Measurements from ENCODE around the gene GALNT2.

Gene GALNT2

DNA sequence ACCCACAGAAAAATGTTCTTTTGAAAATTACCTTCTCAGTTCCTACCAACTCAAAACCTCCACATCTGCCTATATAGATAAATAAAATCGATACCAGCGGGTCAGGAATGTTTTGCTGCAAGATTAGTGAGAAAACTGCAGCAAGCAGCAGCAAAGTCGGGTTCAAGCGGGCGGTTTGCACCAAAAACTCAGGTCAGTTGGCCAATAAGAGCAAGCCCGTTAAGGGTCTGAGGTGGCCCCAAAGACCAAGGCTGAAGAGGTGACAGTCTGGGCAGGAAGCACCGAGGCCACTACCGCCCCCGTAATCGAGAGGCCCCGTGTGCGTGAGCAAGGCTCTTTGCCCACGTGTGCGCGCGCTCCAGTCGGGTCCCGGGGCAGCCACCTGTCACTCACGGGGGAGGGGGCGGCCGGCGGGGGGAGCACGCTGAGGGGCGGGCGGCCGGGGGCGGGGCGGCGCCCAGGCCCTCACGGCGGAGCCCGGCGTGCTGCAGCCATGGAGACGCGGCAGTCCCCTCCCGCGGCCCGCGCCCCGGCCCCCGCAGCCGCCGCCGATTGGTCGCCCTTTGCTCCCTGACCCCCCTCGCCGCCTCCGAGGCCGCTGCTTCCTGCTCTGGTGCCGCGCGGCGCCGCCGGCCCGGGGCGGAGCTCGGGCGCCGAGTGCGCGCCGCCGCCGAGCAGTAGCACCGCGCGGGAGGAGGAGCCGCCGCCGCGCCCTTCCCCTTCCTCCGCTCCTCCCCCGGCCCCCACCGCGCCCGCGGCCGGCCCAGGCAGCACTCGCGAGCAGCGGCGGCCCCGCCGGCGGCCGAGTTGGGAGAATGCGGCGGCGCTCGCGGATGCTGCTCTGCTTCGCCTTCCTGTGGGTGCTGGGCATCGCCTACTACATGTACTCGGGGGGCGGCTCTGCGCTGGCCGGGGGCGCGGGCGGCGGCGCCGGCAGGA is at the start of gene GALNT2:
TSS of gene GALNT2 (plus strand) at position 773 of the 939 bp plus-strand sequence. CDS start at position 816, 43 bp downstream.
- DNase-seq, result peak; percentile 90

DNA sequence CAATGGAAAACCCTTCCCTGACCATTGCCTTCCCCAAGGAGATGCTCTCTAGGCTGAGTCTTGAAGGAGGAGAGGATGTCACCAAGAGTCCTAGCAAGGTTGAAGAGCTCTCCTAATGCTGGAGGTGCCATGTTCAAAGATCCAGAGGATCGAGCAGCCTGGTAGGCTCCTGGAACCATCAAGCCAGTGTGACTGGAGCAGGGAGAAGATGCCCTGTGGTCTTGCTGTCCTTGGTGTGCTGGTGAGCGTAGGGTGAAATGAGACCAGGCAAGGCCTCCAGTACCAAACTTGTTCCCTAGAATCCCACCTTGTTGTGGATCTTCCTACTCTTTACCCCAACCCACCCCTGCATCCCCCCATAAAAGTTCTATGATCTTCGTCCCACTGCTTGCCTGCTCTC is 46.6 kb upstream of the GALNT2 start:
- no peak for DNase-seq

DNA sequence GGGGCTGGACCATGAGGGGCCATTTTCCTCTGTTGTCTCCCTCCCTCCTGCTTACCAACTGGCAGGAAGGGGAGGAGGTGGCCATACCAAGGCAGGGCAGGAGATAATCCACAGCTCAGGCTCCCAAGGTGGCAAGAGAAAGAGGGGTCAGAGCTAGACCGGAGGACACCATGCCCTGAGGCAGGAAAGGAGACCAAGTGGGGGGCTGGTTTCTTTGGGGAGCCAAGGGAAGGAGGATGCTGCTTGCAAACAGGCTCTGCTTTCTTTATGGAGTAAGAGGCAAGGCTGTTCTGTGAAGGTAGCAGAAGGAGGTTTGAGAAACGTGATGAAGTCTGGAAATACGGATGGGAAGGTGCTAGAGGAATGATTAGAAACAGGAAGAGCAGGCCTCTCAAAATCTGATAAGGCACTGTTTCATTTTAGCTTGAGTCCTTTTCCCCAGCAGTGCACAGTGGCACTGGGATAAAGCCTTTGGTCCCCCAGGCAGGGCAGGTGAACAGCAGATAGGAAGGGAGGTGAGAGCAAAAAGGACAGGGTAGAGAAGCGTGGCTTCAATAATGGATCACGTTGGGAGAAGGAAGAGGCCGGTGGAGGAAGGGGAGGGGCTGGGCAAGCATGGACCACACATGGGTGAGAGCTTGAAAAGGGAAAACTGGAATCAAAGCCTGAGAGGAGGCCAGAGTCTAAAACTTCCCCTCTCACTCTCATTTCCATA is 44.2 kb upstream of the GALNT2 start:
- no peak for DNase-seq

DNA sequence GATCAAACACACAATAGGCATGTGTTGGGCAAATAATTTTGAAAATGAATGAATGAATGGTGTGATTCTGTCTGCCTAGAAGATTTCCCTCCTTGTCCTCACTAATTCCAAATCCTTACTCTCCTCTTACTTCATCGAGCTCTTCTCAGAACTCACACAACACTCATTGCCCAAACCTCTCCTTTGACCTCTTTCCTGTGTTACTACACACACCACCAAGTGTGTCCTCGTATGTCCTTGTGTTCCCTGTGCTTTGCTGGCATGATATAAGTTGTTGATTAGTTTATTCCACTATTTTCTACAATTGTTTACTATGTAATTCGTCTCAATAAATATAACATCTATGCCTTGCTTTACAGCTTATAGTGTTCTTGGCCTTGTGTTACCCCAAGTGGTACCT is 41.4 kb upstream of the GALNT2 start:
- DNase-seq, result no peak

DNA sequence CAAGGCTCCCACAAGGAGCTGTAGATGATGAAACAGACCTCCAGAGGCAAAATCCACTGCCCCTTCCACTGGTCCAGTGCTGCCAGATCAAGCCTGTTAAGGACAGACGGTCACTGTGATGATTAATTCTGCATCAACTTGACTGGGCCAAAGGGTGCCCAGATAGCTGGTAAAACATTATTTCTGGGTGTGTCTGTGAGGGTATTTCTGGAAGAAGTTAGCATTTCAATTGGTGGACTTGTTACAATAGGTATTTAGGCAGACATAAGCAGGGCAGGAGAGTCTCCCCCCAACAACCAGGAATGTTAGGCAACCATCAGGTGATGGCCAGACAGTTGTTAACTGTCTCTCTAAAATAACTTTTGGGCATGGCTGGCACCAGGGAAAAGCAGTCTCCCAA is 40.9 kb upstream of the GALNT2 start:
- no peak for DNase-seq

DNA sequence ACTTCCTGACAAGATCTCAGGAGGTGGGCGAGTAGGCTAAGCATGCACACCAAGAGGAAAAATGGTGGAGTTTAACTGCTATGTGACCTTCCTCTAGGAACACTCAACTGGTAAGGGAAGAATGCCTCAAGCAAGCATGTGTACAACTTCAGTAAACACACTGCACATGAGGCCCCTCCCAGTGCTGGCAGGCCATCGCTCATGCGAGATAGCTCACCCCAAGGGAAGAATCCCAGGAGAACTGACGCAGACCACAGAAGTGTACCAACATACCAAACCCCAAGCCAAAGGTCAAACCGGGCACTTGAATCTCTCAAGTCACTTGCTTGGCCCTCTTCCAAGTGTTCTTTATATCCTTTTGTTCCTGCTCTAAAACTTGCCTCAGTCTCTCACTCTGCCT is 40.5 kb upstream of the GALNT2 start:
- no peak for DNase-seq

DNA sequence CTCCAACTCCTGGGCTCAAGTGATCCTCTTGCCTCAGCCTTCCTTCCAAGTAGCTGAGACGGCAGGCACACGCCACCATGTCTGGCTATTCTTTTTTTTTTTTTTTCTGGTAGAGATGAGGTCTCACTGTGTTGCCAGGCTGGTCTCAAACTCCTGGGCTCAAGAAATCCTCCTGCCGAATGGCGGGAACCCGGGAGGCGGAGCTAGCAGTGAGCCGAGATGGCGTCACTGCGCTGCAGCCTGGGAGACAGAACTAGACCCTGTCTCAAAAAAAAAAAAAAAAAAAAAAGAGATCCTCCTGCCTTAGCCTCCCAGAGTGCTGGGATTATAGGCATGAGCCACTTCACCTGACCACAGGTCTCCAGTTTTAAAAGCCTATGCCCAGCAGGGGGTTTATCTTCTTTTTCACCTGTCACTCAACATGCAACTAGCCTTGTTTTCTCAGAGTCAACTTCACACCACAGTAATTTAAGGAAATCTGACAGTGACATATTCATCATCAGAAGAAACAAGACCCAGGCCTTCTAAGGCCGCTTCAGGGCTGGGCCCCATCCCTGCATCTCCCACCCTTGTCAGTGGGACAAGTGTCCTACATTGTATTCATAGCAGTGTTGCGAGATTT is 38.3 kb upstream of the GALNT2 start:
- DNase-seq, result no peak

DNA sequence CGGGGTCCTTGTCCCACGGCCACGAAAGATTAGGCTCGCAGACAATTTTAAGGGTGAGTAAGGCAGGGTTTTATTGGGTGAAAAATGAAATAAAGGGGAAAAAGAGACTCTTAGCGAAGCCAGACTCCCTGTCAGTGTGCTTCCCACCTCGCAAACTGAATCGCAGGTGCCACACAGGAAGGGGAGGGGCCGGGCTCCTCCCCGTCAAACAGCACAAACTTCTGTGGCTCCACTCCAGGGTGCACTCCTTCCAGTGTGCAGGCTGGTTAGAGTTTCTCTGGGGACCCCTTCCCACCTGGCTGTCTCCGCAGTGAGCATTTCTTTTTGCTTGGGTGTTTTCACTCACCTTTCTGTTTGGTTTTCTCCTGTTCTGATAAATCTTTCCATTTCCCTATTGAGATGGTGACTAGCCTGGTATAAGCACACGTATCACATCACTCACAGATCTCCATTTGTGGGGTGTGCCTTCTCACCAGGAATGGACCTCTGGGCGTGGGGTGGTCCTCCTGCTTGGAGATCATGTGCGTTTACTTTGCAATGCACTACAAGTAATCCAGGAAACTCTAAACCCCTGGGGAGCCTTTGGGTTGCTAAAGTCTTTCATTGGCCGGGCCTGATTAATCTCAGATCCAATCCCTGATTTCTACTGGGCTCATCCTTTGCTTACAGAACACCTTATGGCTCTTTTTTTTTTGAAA is 37.6 kb upstream of the GALNT2 start:
- no peak for DNase-seq

DNA sequence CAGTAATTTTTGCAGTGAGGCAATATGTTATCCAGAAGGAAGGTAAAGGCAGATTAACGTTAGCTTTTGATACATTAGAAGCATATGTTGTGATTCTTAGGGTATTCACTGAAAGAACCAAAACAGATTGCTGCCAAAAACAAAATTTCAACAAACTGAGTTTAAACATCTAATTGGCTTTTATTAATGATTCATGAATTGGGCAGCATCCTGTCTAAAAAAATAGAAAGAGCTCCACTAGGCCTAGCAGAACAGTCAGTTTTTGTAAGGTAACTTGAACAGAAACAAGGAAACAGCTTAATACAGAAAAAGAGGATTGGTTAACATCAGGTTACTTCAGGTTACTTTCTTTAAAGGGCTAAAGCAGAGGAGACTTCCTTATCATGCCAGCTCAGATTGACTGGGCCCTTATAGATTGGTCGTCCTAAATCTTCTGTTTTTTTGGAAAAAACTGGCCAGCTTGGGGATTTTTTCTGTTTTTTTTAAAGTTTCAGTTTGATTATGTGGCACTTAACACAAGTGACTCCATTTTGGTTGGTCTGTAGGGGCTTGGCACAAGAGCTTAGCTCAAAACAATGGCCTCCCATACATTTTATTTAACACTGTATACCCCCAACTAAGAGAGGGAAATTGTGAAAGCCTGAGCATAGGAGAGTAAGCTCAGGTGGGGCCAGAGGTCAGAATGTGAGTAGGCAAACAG is 36.8 kb upstream of the GALNT2 start:
- no peak for DNase-seq

DNA sequence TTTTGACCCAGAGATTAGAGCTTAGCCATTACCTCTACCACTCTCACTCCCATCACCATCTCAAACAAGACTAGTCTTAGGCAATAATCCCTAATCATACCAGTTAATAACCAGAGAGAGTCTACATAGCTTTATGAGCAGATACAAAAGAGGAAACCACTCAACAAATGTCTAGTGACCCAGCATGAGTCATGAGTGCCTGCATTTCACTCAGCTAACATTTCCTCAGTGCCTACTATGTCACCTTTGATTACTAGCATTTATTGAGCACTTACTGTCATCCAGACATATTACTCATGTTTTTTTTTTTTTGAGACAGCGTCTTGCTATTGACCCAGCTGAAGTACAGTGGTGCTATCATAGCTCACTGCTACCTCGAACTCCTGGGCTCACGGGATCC is 35.9 kb upstream of the GALNT2 start:
- peak; percentile 40 for DNase-seq

DNA sequence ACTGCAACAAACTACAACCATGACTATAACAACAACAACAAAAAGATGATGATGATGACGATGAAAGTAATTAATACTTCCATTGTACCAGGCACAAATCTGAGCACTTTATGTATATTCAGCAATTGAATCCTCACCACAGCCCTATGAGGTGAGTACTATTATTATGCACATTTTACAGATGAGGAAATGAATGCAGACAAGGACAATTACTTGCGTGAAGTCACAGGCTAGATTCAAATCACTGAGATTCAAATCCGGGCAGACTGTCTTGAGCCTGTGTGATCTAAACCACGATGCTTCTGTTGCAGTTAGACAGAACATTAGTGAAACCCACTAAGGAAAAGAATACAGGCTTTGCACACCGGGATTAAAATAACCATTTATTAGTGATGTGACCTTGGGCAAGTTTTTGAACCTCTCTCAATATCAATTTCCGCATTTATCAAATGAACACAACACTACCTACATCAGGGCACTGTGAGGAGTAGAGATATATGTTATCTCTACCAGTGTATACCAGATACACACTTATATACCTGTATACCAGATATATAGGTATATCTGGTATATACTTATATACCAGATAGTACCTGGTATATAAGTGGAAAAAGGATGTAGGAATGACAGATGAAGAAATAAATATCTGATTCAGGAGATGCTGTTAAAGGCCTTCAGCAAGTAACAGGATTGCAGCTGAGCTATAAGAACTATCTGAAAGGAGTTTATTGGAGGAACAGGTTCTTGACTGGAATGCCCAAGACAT is 34.3 kb upstream of the GALNT2 start:
- no peak for DNase-seq

DNA sequence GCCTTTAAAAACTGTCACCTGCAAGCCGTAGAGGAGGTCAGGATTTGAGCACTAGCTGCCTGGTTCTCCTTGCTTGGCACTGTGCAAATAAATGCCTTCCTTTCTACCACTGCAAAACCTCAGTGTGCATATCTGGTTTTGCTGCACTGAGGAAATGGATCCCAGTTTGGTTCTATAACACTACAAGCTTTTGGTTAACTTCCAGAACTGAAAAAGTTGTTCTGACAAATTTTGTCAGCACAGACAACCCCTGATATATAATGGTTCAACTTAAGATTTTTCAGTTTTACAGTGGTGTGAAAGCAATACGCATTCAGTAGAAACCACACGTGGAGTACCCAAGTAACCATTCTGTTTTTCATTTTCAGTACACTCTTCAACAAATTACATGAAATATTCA is 29.8 kb upstream of the GALNT2 start:
- DNase-seq, result no peak

DNA sequence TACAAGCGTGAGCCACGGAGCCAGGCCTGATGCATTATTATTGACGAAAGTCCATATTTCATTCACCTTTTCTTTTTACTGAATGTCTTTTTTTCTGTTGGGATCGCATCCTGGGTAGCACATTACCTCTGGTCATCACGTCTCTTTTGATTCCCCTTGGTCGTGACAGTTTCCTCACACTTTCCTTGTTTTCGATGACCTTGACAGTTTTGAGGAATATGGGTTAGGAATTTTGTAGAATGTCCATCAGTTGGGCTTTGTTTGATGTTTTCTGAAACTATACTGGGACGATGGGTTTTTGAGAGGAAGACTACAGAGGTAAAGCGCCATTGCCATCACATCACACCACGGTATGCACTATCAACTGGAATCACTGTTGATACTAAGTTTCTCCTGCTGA is 26.6 kb upstream of the GALNT2 start:
- DNase-seq, result no peak

DNA sequence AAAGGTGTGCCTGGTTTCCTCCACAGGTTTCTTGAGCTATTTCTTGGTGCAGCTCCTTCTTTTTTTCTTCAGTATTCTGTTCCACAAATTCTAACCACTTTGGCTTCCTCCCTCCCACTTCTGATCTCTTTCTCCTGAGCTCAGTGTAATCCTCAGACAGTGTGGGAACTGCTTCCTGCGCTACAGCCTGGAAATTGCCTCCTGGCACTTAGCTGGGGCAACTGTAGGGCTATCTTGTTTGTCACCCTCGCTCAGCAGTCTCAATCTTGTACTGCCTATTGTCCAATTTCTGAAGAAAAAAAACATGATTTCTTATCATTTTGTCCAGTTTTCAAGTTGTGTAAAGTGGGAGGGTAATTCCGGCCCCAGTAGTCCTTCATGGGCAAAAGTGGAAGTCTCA is 24.0 kb upstream of the GALNT2 start:
- DNase-seq, result no peak

DNA sequence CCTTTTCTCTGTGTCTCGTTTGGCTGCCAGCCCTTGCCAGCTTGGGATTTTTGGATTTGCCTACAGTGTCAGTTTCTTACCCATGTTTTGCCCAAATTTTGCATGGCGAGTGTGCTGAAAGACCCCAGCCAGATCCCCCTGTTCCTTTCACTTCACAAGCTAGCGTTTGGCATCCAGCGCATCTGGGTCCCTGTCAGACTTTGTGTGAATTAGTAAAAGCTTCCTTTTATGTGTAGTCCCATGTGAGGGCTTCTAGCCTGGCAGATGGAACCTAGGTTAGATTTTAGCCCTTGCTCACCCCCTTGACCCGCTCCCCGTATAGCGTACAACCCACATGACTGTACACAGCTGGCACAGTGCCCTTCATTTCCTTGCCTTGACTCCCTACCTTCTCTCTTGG is 22.3 kb upstream of the GALNT2 start:
- DNase-seq, result no peak

DNA sequence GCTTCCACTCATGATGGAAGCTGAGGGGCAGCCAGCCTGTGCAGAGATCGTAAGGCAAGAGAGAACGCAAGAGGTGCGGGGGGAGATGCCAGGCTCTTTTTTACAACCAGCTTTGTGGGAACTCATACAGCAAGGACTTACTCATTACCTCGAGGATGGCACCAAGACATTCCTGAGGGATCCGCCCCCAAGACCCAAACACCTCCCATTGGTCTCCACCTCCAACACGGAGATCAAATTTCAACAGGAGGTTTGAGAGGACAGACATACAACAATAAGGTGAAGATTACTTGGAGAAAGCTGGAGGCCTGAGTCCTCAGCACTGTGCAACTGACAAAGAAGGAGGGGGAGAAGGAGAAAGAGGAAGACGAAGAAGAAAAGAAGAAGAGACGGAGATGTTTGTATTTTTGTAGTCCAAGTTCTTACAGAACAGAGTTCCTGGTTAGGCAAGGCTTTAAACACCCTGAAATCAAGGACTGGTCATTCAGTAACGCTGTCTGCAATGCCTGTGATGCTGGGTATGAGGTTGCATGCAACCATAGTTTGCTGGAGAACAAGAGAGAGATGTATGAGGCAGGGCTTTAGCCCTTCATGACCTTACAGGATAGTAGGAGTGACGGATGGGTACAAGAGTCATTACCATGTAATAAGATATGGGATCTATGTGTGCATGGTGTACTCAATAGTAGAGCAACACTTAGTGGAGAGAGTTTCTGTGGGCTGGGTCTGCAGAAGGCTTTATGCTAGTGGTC is 19.7 kb upstream of the GALNT2 start:
- DNase-seq, result no peak

DNA sequence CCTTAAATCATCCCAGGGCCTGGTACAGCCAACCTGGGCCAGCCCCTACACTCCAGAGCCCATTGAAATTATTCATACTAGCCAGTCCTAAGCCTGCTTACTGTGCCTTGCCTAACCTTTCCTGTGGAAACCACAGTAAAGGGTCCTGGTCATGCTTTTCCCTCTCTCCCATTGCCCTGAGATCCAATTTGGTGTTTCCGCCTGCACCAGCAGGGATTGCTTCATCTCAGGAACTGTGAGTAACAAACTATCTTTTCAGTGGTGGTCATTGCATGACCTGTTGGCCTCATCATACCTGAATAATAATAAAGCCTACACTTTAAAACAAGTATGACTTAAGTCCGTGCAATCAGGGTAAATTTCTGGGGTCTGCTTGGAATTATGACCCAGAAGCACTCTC is 18.7 kb upstream of the GALNT2 start:
- DNase-seq, result no peak

DNA sequence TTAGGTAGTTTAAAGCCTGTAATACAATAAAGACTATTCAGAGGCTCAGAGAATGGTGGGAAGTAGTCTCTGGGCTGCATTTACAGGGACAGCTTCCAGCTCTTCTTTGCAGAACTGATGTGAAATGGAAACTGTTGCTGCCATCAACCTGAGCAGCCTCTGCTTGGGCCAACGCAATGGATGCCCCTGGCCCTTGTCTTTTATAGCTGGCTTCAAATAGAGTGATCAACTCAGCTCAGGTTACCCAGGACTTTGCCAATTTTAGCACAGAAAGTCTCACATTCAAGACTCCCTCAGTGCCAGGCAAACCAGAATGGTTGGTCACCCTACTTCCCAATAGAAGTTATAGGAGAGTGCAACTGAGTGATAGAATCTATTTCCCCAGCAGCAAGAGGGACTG is 18.1 kb upstream of the GALNT2 start:
- no peak for DNase-seq

DNA sequence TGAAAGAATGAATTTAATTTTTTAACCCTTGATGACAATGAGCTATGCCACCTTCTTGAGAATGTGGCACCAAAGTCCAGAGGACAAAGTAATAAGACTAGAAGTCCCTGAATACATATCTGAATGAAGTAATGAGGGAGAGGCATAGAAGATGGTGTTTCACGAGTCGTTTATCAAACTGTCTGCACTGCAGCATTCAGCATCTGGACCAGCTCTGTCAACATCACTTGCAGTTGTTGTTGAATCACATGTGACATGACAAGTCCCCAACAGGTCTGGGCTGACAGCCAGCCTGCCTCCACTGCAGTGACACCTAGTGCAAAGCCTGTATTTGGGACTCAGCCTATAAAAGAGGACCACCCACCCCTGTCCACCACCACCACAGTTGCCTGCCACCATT is 17.3 kb upstream of the GALNT2 start:
- DNase-seq, result no peak

DNA sequence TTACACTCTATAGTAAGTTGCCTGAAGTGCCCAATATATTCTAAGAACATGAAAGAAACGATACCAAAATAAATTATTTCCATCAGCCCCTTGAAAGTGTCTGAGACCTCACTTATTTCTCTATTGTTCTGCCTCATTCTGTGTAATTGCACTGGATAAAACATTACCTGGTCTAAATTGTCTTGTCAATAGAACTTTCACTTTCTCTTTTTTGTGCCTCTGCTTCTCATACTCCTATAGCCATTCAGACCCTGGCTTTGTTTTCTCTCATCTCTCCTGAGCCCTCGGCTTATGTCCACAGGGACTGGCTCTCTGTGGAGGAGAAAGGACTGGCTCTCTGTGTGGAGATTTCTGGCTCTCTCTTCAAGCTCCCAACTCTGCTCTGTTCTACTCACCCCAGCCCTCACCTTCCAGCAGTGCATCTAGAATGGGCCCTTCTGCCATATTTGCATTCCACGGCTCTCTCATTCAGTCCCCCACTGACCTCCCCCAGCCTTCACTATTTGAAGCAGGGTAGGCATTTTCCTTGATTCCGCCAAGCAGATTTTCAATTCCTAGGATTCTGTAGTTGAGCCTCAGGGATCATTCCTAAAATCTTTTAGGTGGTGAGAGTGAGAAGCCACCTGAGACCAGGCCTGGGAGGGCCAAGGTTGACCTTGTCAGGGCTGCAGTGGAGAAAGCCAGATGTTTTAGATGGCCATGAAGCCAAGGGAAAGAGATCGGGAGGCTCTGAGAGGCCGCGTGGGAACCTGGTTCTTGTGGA is 15.9 kb upstream of the GALNT2 start:
- DNase-seq, result no peak
